GM06990 (cell line): Measurements from ENCODE around the gene TSR1.

Experiments
- DNase-seq: peaks from one replicate; pipeline ENCODE4 v3.0.0-alpha.2; 2011; ENCODE audit not compliant: insufficient read length; ENCODE audit errors: extremely low read depth
- H3K27me3 ChIP-seq: replicated peaks from 2 replicates; pipeline ENCODE4 v1.6.0; 2011; ENCODE audit warnings: low read length; ENCODE audit not compliant: control insufficient read depth, insufficient read depth
- H3K36me3 ChIP-seq: 2 replicates; pipeline ENCODE4 v1.5.1; 2011; ENCODE audit warnings: low read length; ENCODE audit not compliant: control insufficient read depth, insufficient read depth
- H3K4me3 ChIP-seq: replicated peaks from 2 replicates; pipeline ENCODE4 v1.5.1; 2011; ENCODE audit warnings: low read depth, mild to moderate bottlenecking, control low read depth, low read length
- TF ChIP-seq, protein P1 (sequence below): IDR thresholded peaks from 2 replicates; pipeline ENCODE4 v1.5.1; 2011; ENCODE audit warnings: low read length, control low read depth, mild to moderate bottlenecking, inconsistent platforms; ENCODE audit not compliant: insufficient read depth, poor library complexity, severe bottlenecking

TSR1 gene

DNA sequence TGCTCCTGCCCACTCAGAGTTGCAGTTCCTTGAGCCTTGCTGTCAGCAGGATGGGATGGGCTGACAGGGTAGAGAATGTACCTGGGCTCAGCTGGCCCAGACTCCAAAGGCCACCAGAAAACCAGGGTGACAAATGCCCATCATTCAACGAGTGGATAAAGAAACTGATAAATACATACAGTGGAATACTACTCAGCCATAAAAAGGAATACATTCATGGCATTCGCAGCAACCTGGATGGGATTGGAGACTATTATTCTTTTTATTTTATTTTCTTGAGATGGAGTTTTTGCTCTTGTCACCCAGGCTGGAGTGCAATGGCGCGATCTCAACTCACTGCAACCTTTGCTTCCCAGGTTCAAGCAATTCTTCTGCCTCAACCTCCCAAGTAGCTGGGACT is 21.0 kb upstream of the TSR1 start:
- no peaks in the 10 kb centered on the region; the same call in 1 of the 2 replicates for H3K36me3 ChIP-seq
- TF ChIP-seq, protein P1, sequence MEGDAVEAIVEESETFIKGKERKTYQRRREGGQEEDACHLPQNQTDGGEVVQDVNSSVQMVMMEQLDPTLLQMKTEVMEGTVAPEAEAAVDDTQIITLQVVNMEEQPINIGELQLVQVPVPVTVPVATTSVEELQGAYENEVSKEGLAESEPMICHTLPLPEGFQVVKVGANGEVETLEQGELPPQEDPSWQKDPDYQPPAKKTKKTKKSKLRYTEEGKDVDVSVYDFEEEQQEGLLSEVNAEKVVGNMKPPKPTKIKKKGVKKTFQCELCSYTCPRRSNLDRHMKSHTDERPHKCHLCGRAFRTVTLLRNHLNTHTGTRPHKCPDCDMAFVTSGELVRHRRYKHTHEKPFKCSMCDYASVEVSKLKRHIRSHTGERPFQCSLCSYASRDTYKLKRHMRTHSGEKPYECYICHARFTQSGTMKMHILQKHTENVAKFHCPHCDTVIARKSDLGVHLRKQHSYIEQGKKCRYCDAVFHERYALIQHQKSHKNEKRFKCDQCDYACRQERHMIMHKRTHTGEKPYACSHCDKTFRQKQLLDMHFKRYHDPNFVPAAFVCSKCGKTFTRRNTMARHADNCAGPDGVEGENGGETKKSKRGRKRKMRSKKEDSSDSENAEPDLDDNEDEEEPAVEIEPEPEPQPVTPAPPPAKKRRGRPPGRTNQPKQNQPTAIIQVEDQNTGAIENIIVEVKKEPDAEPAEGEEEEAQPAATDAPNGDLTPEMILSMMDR = no peak
- H3K4me3 ChIP-seq = no peak overlapping the region
- no peak for DNase-seq
- no peaks in the 10 kb centered on the region for H3K27me3 ChIP-seq

DNA sequence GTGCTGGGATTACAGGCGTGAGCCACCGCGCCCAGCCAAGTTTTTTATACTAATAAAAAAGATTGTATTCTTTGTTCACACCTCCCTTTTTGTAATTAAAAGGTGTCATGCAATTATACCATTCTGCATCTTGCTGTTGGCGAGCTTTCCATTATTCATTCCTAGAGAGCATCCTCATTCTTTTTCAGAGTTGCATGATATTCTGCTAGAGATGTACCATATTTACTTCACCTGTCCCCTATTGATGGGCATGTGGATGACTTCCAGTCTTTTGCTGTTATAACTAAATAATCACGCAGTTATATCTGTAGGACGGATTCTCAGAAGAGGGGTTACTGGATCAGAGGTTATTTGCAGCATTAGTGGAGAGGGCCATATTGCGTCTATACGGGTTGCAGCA is 18.1 kb upstream of the TSR1 start:
- TF ChIP-seq, protein P1 = no peak
- DNase-seq = no peak
- no peak overlapping the region for H3K4me3 ChIP-seq

DNA sequence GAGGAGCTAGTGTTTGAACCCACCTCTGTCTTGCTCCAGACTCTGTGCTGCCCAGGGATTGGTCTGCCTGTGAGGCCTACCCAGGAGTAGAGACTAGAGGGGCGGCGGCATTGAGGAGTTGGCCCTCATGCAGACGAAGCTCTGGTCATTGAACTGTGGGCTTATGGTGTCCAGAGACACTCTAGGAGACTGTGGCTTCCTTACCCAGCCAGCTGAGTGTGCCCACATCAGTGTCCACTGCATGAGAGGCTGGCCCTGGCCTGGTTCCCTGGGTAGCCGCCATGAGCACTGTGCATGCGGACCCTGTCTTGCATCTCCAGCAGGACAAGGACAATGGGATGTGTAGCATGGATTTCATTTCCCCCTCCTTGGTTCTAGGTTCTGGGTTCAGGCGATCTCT is 15.0 kb upstream of the TSR1 start:
- Histone ChIP-seq H3K4me3 (no peak overlapping the region), H3K27me3 (no peaks in the 10 kb centered on the region), H3K36me3 (no peaks in the 10 kb centered on the region)
- TF ChIP-seq, protein P1 = no peak
- DNase-seq = no peak

More for the DNA sequence above, 18.1 kb upstream of the TSR1 start:
- no peaks in the 10 kb centered on the region for H3K27me3 ChIP-seq
- H3K36me3 ChIP-seq = no peaks in the 10 kb centered on the region; the same call in 1 of the 2 replicates

DNA sequence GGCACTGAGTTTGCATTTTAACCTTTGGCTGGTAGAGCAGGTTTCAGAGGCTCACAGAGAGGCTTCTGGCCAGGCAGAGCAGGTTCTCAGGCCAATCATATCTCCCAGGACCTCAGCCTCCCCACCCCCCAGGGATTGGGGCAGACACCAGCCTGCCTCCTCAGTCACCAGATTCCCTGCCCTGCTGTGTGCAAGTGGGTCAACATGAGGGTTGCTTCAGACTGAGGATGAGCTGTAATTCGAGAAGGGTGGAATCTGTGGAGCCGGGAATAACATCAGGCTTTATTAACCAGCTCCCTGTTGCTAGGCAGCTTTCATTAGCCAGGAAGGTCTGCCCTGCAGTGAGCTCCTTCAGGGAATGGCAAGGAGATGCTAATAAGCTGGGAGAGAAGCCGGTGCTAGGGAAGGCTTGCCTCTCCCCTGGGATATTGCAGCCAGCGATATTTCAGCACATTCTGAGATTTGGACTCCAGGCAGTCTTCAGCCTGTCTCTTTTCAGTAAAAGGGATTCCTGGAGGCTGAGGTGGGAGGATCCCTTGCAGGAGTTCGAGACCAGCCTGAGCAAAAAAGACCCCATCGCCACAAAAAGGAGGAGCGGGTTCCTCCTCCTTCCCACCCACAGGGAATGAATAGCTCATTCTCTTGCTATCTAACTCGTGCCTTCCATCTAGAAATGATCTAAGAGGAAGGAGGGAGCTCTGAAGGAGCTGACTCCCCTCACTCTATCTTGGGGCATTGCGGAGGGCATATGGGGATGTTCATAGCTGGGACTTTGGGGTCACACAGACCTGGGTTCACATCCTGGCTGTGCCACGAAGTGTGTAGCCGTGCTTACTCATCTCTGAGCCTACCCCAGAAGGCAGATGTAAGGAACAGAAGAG is 11.8 kb upstream of the TSR1 start:
- H3K4me3 ChIP-seq = no peak overlapping the region
- TF ChIP-seq, protein P1 = no peak
- H3K27me3 ChIP-seq = no peaks in the 10 kb centered on the region
- H3K36me3 ChIP-seq = peaks cover 1% of the 10 kb centered on the region; the same call in 1 of the 2 replicates
- no peak for DNase-seq

DNA sequence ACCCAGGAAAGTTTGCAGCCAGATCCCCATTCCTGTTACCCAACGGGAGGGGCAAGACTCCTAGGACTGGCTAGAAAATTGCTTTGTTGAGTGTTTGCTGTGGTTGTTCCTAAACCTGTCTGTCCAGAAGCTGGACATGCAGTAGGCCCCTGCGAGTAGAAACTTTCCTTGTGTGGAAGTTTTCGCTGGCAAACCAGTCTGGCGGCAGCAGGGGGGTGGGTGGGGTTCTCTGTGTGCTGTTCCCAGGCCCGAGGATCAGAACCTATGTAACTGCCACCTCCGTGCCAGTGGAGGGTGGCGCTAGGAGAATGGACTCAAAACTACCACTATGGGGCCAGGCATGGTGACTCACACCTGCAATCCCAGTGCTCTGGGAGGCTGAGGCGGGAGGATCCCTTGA is 10.2 kb upstream of the TSR1 start:
- Histone ChIP-seq H3K36me3 (peaks cover 1% of the 10 kb centered on the region; the same call in 1 of the 2 replicates), H3K27me3 (no peaks in the 10 kb centered on the region), H3K4me3 (no peak overlapping the region)
- DNase-seq = no peak
- TF ChIP-seq, protein P1 = no peak
